Brain microvascular endothelial cell (primary cell): ENCODE data around the gene SSTR5.

Experiments
- DNase-seq: peaks from one replicate; pipeline ENCODE4 v3.0.0-alpha.2; 2020
- H3K27ac ChIP-seq: fragments of 250-450 bp; sonication (Bioruptor Pico); 2 replicates; pipeline ENCODE4 v1.5.1; 2020; ENCODE audit warnings: mild to moderate bottlenecking, moderate library complexity
- H3K27me3 ChIP-seq: fragments of 250-450 bp; sonication (Bioruptor Pico); replicated peaks from 2 replicates; pipeline ENCODE4 v1.5.1; 2020; ENCODE audit warnings: mild to moderate bottlenecking
- H3K36me3 ChIP-seq: fragments of 250-450 bp; sonication (Bioruptor Pico); replicated peaks from 2 replicates; pipeline ENCODE4 v1.5.1; 2020; ENCODE audit warnings: mild to moderate bottlenecking
- H3K4me3 ChIP-seq: 2 replicates; pipeline ENCODE4 v1.5.1; 2011; ENCODE audit warnings: low read depth, mild to moderate bottlenecking, control low read depth, low read length, moderate library complexity
- in situ Hi-C: cut with HindIII; loops from 2 replicates; pipeline ENCODE4 v1.10.0; 2017; ENCODE audit warnings: low sequenced_read_pairs, low pct_ligation_motif_present
- TF ChIP-seq, protein P1 (sequence below): IDR thresholded peaks from 2 replicates; pipeline ENCODE4 v1.5.1; 2011; ENCODE audit warnings: low read depth, mild to moderate bottlenecking, moderate library complexity, low read length, control low read depth, inconsistent platforms; ENCODE audit errors: missing control alignments

The SSTR5 gene

DNA sequence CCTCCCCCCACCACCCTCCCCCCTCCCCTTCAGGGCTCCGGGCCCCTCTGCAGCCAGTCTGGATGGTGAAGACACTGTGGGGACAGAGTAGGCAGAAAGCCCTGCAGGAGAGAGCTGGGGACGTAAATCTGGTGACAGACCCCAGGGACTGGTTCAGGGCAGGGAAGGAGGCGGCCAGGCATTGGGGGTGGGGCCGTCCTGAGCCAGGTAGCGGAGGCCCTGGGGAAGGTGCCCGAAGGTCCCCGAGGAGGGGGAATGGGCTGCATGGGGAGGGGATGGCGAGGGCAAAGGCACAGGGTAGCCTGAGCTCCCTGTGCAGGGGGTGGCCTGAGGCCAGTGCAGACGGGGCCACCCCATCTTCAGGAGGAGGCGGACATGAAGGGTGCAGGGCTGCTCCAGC lies 54.0 kb downstream of the SSTR5 start:
- Histone ChIP-seq H3K4me3 (no peak overlapping the region), H3K27ac (no peak overlapping the region), H3K27me3 (no peaks in the 10 kb centered on the region), H3K36me3 (no peaks in the 10 kb centered on the region)
- TF ChIP-seq, protein P1, sequence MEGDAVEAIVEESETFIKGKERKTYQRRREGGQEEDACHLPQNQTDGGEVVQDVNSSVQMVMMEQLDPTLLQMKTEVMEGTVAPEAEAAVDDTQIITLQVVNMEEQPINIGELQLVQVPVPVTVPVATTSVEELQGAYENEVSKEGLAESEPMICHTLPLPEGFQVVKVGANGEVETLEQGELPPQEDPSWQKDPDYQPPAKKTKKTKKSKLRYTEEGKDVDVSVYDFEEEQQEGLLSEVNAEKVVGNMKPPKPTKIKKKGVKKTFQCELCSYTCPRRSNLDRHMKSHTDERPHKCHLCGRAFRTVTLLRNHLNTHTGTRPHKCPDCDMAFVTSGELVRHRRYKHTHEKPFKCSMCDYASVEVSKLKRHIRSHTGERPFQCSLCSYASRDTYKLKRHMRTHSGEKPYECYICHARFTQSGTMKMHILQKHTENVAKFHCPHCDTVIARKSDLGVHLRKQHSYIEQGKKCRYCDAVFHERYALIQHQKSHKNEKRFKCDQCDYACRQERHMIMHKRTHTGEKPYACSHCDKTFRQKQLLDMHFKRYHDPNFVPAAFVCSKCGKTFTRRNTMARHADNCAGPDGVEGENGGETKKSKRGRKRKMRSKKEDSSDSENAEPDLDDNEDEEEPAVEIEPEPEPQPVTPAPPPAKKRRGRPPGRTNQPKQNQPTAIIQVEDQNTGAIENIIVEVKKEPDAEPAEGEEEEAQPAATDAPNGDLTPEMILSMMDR = no peak
- in situ Hi-C loops = no loop called here
- no peak for DNase-seq

DNA sequence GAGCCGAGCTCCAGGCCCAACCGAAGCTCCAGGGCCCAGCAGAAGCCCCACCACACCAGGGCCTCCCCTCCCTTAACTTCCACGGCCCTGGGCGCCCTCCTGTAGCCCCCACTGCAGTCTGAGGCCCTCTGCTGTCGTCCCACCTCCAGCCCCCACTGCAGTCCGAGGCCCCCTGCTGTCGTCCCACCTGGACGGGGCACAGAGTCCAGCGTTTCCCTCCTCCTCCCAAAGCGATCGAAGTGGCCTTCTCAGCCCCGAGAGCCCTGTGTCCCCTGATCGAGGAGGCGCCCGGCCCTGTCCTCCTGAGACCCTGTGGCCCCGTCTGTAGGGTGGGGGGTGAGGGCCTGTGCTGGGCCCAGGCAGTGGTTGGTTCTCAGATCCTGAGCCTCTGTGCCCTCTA lies 54.6 kb downstream of the SSTR5 start:
- in situ Hi-C loops = no loop called here
- TF ChIP-seq, protein P1 = no peak

DNA sequence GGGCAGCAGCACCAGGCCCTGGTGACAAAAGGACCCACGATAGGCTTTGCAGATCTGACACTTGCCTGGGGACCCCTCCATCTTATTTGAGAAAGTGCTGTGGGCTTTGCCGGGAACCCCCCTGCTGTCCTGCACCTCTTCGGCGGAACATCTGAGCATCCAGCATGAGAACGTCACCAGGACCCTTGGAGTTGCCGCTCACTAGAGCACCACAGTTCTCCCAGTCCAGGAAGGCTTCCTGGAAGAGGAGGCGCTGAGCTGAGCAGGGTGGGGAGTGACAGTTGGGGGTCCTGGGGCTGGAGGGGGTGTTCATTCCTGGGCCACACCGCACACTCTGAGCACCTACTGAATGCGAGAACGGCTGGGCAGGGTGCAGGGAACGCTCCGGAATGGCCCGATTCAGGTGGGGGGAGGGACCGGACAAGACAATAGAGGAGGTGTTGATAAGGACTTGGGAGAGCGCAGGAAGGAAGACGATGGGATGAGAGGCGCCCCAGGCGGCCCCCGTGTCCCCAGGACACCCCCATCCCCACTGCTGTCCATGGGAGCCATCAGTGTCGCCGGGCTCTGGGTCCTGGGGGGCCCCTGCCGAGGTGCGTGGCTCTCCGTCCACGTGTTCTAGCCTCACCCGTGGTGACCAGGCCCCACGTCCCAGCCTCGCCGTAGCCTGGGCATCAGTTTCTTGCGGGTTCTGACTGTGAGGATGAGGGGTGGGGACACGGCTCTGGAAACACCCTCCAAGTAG lies 55.6 kb downstream of the SSTR5 start:
- no peaks in the 10 kb centered on the region for H3K27me3 ChIP-seq
- no peak overlapping the region for H3K27ac ChIP-seq
- TF ChIP-seq, protein P1 = no peak
- in situ Hi-C loops = no loop called here
- DNase-seq = no peak
- no peaks in the 10 kb centered on the region for H3K36me3 ChIP-seq
- no peak overlapping the region for H3K4me3 ChIP-seq

More for the DNA sequence above, 54.6 kb downstream of the SSTR5 start:
- DNase-seq = no peak
- Histone ChIP-seq H3K4me3 (no peak overlapping the region), H3K27ac (no peak overlapping the region), H3K27me3 (no peaks in the 10 kb centered on the region), H3K36me3 (no peaks in the 10 kb centered on the region)

DNA sequence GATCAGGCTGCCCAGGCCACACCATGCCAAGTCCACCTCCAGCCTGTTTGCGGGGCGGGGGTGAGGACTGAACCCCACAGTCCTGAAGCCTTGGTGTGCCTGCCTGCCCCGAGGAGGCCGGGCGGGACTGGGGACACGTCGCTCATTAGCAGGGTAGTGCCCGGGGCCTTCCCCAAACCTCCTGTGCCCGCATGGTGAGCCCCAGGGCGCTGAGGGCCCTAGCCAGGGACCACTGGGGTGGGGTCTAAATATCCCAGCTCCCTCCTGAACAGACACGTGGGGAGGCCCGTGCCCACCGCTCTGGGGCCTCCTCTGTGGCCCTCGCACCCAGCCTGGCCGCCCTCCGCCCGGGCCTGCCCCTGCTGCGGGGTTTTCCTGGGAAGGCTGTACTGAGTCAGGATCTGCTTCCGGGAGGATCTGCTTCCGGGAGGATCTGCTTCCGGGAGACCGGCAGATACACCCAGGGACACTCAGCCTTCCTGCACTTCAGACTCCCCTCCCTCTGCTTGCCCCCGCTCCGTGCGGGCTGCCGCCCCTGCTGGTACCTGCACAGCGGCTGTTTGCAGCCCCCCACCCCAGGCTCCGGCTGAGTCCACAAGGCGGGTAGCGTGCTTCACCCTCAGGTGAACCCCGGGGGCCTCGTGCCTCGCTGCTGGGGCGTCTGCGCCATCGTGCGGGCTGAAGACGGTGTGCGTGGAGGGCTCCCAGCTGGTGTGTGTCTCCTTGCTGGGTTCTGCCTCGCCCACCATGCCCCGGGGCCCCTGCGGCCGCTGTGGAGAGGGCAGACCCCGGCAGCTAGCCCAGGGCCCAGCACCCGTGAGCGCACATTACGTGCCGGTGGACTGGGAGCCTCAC lies 56.8 kb downstream of the SSTR5 start:
- in situ Hi-C loops = no loop called here
- Histone ChIP-seq H3K36me3 (no peaks in the 10 kb centered on the region), H3K27ac (no peak overlapping the region), H3K27me3 (no peaks in the 10 kb centered on the region), H3K4me3 (no peak overlapping the region)
- TF ChIP-seq, protein P1 = no peak
- DNase-seq = no peak

DNA sequence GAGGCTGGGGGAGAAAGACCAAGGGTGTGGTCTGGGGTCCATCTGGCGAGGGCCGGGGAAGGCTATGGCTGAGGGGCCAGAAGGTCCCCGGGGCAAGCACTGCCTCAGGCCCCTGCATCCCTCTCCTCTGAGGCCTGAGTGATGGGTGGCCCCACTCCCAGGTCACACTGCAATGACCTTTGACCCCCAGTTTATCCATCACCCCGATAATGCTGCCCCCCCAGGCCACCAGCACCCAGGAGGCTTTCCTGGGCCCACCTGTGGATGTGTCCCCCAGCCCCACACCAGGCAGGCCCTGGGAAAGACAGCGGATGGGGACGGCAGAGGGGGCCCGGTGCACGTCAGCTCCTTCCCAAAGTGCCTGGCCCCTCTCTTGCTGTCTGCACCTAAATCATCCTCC lies 57.8 kb downstream of the SSTR5 start:
- TF ChIP-seq, protein P1 = no peak
- Histone ChIP-seq H3K27ac (no peak overlapping the region), H3K4me3 (no peak overlapping the region), H3K27me3 (no peaks in the 10 kb centered on the region), H3K36me3 (no peaks in the 10 kb centered on the region)
- in situ Hi-C loops = no loop called here
- DNase-seq = no peak
